WERI-Rb-1 (cell line): ENCODE results near the gene RBM33.

Experiments used
- DNase-seq: peaks from one replicate; pipeline ENCODE4 v3.0.0-alpha.2; 2020
- H3K27ac ChIP-seq: fragments of 250-450 bp; sonication (Bioruptor Pico); 2 replicates; pipeline ENCODE4 v1.5.1; 2020; ENCODE audit warnings: mild to moderate bottlenecking, moderate library complexity
- H3K27me3 ChIP-seq: fragments of 250-450 bp; sonication (Bioruptor Pico); 2 replicates; pipeline ENCODE4 v1.5.1; 2021; ENCODE audit warnings: mild to moderate bottlenecking, low read depth, moderate library complexity; ENCODE audit not compliant: insufficient read depth, severe bottlenecking
- H3K36me3 ChIP-seq: fragments of 250-450 bp; sonication (Bioruptor Pico); 2 replicates; pipeline ENCODE4 v1.5.1; 2020; ENCODE audit warnings: mild to moderate bottlenecking, moderate library complexity
- H3K4me3 ChIP-seq: 2 replicates; pipeline ENCODE4 v1.5.1; 2011; ENCODE audit warnings: low read depth, mild to moderate bottlenecking, control low read depth, low read length
- H3K9me3 ChIP-seq: fragments of 250-450 bp; sonication (Bioruptor Pico); 2 replicates; pipeline ENCODE4 v1.5.1; 2021; ENCODE audit warnings: mild to moderate bottlenecking, moderate library complexity; ENCODE audit not compliant: severe bottlenecking
- TF ChIP-seq, protein P1 (sequence below): IDR thresholded peaks from 2 replicates; pipeline ENCODE4 v1.5.1; 2011; ENCODE audit warnings: low read depth, mild to moderate bottlenecking, control low read depth, inconsistent platforms, low read length

Gene RBM33

DNA sequence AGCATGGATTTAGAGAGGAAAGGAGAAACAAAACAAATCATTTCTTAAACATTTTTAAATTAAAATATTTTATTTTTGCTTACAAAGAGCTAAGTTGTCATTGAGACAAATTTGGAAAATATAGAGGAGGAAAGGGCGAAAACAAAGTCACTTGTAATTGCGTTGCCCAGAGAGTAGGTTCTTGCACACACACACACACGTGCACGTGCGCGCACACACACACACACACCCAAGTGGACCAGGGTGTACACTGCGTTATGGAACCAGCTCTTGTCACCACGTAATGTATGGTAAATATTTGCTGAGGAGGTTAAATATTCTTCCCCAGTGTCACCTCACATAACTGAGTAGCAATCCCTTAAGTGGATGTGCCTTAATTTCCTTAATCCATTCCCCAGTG, 146.2 kb downstream of the RBM33 start:
- Histone ChIP-seq H3K4me3 (no peak overlapping the region), H3K9me3 (peaks cover 6% of the 10 kb centered on the region), H3K27ac (no peak overlapping the region), H3K36me3 (no peaks in the 10 kb centered on the region), H3K27me3 (peaks cover 7% of the 10 kb centered on the region)
- no peak for DNase-seq
- TF ChIP-seq, protein P1, sequence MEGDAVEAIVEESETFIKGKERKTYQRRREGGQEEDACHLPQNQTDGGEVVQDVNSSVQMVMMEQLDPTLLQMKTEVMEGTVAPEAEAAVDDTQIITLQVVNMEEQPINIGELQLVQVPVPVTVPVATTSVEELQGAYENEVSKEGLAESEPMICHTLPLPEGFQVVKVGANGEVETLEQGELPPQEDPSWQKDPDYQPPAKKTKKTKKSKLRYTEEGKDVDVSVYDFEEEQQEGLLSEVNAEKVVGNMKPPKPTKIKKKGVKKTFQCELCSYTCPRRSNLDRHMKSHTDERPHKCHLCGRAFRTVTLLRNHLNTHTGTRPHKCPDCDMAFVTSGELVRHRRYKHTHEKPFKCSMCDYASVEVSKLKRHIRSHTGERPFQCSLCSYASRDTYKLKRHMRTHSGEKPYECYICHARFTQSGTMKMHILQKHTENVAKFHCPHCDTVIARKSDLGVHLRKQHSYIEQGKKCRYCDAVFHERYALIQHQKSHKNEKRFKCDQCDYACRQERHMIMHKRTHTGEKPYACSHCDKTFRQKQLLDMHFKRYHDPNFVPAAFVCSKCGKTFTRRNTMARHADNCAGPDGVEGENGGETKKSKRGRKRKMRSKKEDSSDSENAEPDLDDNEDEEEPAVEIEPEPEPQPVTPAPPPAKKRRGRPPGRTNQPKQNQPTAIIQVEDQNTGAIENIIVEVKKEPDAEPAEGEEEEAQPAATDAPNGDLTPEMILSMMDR: no peak

DNA sequence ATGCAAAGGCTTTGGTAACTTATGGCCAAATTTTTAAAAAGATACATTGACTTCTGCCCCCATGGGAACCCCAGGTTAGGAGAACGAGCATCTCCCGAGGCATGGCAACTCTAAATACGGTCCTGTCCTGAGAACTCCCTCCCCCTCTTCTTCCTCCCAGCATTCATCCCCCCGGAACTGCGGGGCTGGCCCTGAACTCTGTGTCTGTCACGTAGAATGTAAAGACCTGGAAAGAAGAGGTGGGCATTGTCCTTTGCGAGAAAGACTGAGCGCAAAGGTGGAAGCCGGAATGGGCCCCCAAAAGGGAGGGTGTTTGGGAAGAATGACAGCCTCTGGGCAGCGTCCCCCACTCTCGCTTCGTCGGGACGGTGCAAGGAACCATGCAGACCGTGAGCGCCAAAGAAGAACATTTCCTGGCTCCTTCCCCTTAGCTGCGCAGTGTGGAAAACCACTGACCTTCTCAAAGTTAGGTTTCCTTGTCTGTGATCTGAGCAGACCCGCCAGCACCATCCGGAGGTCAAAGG, 146.8 kb downstream of the RBM33 start:
- TF ChIP-seq, protein P1: no peak

DNA sequence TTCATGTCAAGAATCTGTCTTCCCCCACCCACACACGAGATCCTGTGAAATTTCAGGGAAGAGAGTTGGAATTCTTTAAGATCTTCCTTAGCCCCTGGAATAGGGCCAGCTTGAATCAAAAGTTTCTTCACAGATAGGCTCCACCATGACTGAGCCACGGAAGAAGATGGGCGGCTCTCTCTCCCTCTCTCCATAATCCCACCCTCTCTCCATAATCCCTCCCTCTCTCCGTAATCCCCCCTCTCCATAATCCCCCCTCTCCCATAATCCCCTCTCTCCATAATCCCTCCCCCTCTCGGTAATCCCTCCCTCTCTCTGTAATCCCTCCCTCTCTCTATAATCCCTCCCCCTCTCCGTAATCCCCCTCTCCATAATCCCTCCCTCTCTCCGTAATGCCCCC, 147.4 kb downstream of the RBM33 start:
- peaks cover 6% of the 10 kb centered on the region for H3K9me3 ChIP-seq
- H3K27me3 ChIP-seq: peaks cover 19% of the 10 kb centered on the region
- no peaks in the 10 kb centered on the region for H3K36me3 ChIP-seq
- H3K27ac ChIP-seq: no peak overlapping the region
- TF ChIP-seq, protein P1: no peak
- no peak for DNase-seq
- H3K4me3 ChIP-seq: no peak overlapping the region

More for the DNA sequence above, 146.8 kb downstream of the RBM33 start:
- H3K4me3 ChIP-seq: no peak overlapping the region
- peaks cover 6% of the 10 kb centered on the region for H3K9me3 ChIP-seq
- H3K27ac ChIP-seq: no peak overlapping the region
- H3K36me3 ChIP-seq: no peaks in the 10 kb centered on the region
- peaks cover 13% of the 10 kb centered on the region for H3K27me3 ChIP-seq
- no peak for DNase-seq

DNA sequence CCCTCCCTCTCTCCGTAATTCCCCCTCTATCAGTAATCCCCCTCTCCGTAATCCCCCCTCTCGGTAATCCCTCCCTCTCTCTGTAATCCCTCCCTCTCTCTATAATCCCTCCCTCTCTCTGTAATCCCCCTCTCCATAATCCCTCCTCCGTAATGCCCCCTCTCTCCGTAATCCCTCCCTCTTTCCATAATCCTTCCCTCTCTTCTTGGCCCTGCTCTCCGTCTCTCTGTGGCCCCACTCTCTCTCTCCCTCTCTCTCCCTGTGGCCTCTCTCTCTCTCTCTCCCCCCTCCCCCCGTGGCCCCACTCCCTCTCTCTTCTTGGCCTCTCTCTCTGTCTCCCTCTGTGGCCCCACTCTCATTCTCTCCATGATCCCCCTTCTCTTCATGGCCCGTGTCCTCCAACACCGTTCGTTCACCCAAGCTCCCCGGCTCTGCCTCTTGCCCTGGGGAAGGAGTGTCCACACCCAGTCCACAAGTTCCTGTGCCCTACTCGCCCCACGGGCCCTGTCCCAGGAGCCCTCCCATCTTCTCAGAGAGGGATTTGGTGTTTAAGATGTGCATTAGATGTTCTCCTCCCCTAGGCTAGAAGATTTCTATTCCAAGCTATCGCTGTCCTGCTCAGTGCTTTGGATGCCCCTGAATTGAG, 148.0 kb downstream of the RBM33 start:
- DNase-seq: no peak
- TF ChIP-seq, protein P1: no peak
- H3K27me3 ChIP-seq: peaks cover 22% of the 10 kb centered on the region
- H3K27ac ChIP-seq: no peak overlapping the region
- H3K9me3 ChIP-seq: peaks cover 6% of the 10 kb centered on the region
- no peaks in the 10 kb centered on the region for H3K36me3 ChIP-seq
- no peak overlapping the region for H3K4me3 ChIP-seq

DNA sequence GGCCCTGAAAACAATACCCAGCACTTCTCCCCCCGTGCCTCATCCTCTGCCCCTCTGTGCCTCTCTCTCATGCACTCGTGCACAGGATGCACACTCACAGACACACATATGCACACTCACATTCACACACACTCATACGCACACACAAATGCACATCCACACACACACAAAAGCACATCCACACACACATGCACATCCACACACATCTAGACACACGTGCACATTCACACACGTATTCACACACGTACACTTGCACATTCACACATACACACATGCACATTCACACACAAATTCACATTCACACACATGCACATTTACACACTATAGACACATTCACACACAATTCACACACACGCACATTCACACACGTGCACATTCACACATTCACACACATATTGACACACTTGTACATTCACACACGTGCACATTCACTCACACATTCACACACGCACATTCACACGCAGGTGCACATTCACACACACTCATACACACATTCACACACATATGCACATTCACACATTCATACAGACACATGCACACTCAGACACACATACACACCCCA, 148.6 kb downstream of the RBM33 start:
- Histone ChIP-seq H3K4me3 (no peak overlapping the region), H3K27ac (no peak overlapping the region), H3K27me3 (peaks cover 28% of the 10 kb centered on the region), H3K9me3 (peaks cover 6% of the 10 kb centered on the region), H3K36me3 (no peaks in the 10 kb centered on the region)
- no peak for DNase-seq
- TF ChIP-seq, protein P1: no peak

DNA sequence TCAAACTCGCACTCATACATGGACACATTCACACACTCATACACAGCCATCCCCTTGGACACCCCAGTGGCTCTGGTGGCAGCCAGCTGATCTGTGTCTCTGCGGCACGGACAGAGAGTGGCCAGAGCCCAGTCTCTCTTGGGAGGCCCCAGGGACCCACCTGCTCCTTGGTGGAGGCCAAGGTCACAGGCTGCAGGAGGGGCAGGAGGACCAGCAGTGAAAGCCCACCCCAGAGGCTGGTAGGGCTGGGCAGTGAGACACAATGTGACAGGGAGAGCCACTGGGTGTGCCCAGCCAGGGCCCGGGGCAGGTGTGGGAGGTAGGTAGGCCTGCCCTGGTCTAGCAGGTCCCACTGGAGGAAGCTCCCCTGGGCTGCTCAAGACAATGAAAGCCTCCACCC, 149.3 kb downstream of the RBM33 start:
- no peak for DNase-seq
- H3K27ac ChIP-seq: no peak overlapping the region
- H3K27me3 ChIP-seq: peaks cover 35% of the 10 kb centered on the region
- TF ChIP-seq, protein P1: no peak
- H3K4me3 ChIP-seq: no peak overlapping the region
- no peaks in the 10 kb centered on the region for H3K36me3 ChIP-seq
- peaks cover 6% of the 10 kb centered on the region for H3K9me3 ChIP-seq
